ENCODE results near the gene POLN.

The POLN gene

GRCh38 chr4:2079006-2079405 is 162.9 kb downstream of the POLN start:
- DNase-seq = no peak

GRCh38 chr4:2078584-2078983 is 163.3 kb downstream of the POLN start:
- no peak for DNase-seq

- no peak for DNase-seq
Measured at GRCh38 chr4:2077537-2078460, 164.1 kb downstream of the POLN start.

- no peak for DNase-seq
Measured at GRCh38 chr4:2076908-2077536, 164.9 kb downstream of the POLN start.

GRCh38 chr4:2075987-2076907 is 165.7 kb downstream of the POLN start:
- DNase-seq = no peak

- no peak for DNase-seq
Measured at GRCh38 chr4:2075171-2075986, 166.5 kb downstream of the POLN start.

- DNase-seq = no peak
Measured at GRCh38 chr4:2074588-2074987, 167.3 kb downstream of the POLN start.

- no peak for DNase-seq
Measured at GRCh38 chr4:2073808-2074481, 168.0 kb downstream of the POLN start.

GRCh38 chr4:2072971-2073807 is 168.7 kb downstream of the POLN start:
- DNase-seq = no peak

GRCh38 chr4:2071912-2072867 is 169.7 kb downstream of the POLN start:
- peak; percentile 11 for DNase-seq

- DNase-seq = no peak
Measured at GRCh38 chr4:2071252-2071911, 170.5 kb downstream of the POLN start.

- peak; percentile 6 for DNase-seq
Measured at GRCh38 chr4:2070421-2071251, 171.3 kb downstream of the POLN start.

- peak; percentile 6 for DNase-seq
Measured at GRCh38 chr4:2069986-2070385, 171.9 kb downstream of the POLN start.

GRCh38 chr4:2069161-2069971 is 172.6 kb downstream of the POLN start:
- peak; percentile 14 for DNase-seq

- peak; percentile 7 for DNase-seq
Measured at GRCh38 chr4:2068566-2068965, 173.4 kb downstream of the POLN start.

- DNase-seq = peak; percentile 9
Measured at GRCh38 chr4:2068198-2068470, 173.8 kb downstream of the POLN start.

Measured in activated CD8-positive, alpha-beta memory T cell treated with anti-CD3 and anti-CD28 coated beads, Interleukin-2, amount 50 U/mL, for 4 hours (primary cell).